Ishikawa (cell line): ENCODE measurements around the gene ADAMTS16.

Source experiments
- FOXM1 ChIP-seq: IDR thresholded peaks from 2 replicates; pipeline ENCODE4 v1.6.1; 2012; ENCODE audit warnings: low read depth, borderline replicate concordance
- MAX ChIP-seq: IDR thresholded peaks from 2 replicates; pipeline ENCODE4 v1.6.1; 2012

- TF ChIP-seq MAX (no peak), FOXM1 (no peak)
Measured at GRCh38 chr5:5164163-5164562, 24.0 kb downstream of the ADAMTS16 start.
